Trophoblast cell (in vitro differentiated cells and primary cell): ENCODE results near the gene SEC24C.

Source experiments
- DNase-seq, 2 donors: peaks; one replicate each; pipeline ENCODE4 v3.0.0-alpha.2; 2016
- H2AFZ ChIP-seq: 2 replicates; pipeline ENCODE4 v1.6.1; 2013; ENCODE audit warnings: low read length, moderate library complexity, mild to moderate bottlenecking; ENCODE audit not compliant: insufficient read depth, poor library complexity
- H2AK5ac ChIP-seq: 2 replicates; pipeline ENCODE4 v1.6.1; 2013; ENCODE audit warnings: mild to moderate bottlenecking, low read length
- H2BK120ac ChIP-seq: 2 replicates; pipeline ENCODE4 v1.6.1; 2013; ENCODE audit warnings: low read length, mild to moderate bottlenecking, moderate library complexity; ENCODE audit not compliant: insufficient read depth, poor library complexity
- H2BK12ac ChIP-seq: 2 replicates; pipeline ENCODE4 v1.6.1; 2013; ENCODE audit warnings: mild to moderate bottlenecking, low read length, moderate library complexity
- H2BK5ac ChIP-seq: 2 replicates; pipeline ENCODE4 v1.6.1; 2013; ENCODE audit warnings: low read length, low read depth, moderate library complexity, mild to moderate bottlenecking; ENCODE audit not compliant: poor library complexity
- H3K14ac ChIP-seq: 2 replicates; pipeline ENCODE4 v1.6.1; 2013; ENCODE audit warnings: mild to moderate bottlenecking, low read length
- H3K18ac ChIP-seq: 2 replicates; pipeline ENCODE4 v1.6.1; 2013; ENCODE audit warnings: mild to moderate bottlenecking, low read length
- H3K23ac ChIP-seq: 2 replicates; pipeline ENCODE4 v1.6.1; 2013; ENCODE audit warnings: low read length
- H3K27ac ChIP-seq: 2 replicates; pipeline ENCODE4 v1.5.1; 2013; ENCODE audit warnings: low read depth, mild to moderate bottlenecking, inconsistent platforms, low read length, moderate library complexity
- H3K27me3 ChIP-seq: 2 replicates; pipeline ENCODE4 v1.6.1; 2013; ENCODE audit warnings: inconsistent platforms, mild to moderate bottlenecking, low read length, moderate library complexity; ENCODE audit not compliant: insufficient read depth
- H3K36me3 ChIP-seq, 2 experiments: 1 replicate in 1 of 2; 2 replicates in 1 of 2; pipeline ENCODE4 v1.6.1; 2013; ENCODE audit warnings: low read length in 2 of 2, mild to moderate bottlenecking in 2 of 2, moderate library complexity in 1 of 2; ENCODE audit not compliant: insufficient read depth in 2 of 2, control insufficient read depth in 1 of 2
- H3K4ac ChIP-seq: 2 replicates; pipeline ENCODE4 v1.6.1; 2013; ENCODE audit warnings: low read depth, mild to moderate bottlenecking, low read length, moderate library complexity
- H3K4me1 ChIP-seq, 2 experiments: 1 replicate in 1 of 2; 2 replicates in 1 of 2; pipeline ENCODE4 v1.6.1; 2013; ENCODE audit warnings: low read length in 2 of 2, mild to moderate bottlenecking in 2 of 2, moderate library complexity in 1 of 2; ENCODE audit not compliant: insufficient read depth in 2 of 2, control insufficient read depth in 1 of 2
- H3K4me2 ChIP-seq: 2 replicates; pipeline ENCODE4 v1.6.1; 2013; ENCODE audit warnings: inconsistent platforms, mild to moderate bottlenecking, low read length, moderate library complexity
- H3K4me3 ChIP-seq: 2 replicates; pipeline ENCODE4 v1.5.1; 2013; ENCODE audit warnings: mild to moderate bottlenecking, low read depth, low read length, inconsistent platforms
- H3K79me1 ChIP-seq: one replicate; pipeline ENCODE4 v1.6.1; 2013; ENCODE audit warnings: low read length
- H3K79me2 ChIP-seq: 2 replicates; pipeline ENCODE4 v1.6.1; 2013; ENCODE audit warnings: low read length, mild to moderate bottlenecking; ENCODE audit not compliant: control insufficient read depth, insufficient read depth, poor library complexity
- H3K9ac ChIP-seq: 2 replicates; pipeline ENCODE4 v1.6.1; 2013; ENCODE audit warnings: mild to moderate bottlenecking, low read length
- H3K9me3 ChIP-seq: 2 replicates; pipeline ENCODE4 v1.6.1; 2013; ENCODE audit warnings: low read depth, mild to moderate bottlenecking, control low read depth, inconsistent platforms, low read length; ENCODE audit not compliant: insufficient read depth
- H4K12ac ChIP-seq: 2 replicates; pipeline ENCODE4 v1.6.1; 2013; ENCODE audit warnings: low read depth, mild to moderate bottlenecking, low read length, moderate library complexity
- H4K8ac ChIP-seq: 2 replicates; pipeline ENCODE4 v1.6.1; 2013; ENCODE audit warnings: low read depth, mild to moderate bottlenecking, low read length, moderate library complexity
- H4K91ac ChIP-seq: one replicate; pipeline ENCODE4 v1.6.1; 2013; ENCODE audit warnings: low read depth, mild to moderate bottlenecking, low read length, moderate library complexity
- WGBS: extraction: QIAGEN DNeasy Blood & Tissue Kit; methylation state at CpG from one replicate; pipeline ENCODE4 v1.1.7; 2013; ENCODE audit warnings: missing lambda C conversion rate; ENCODE audit not compliant: insufficient read length, insufficient coverage; ENCODE audit errors: extremely low coverage; 5-methylcytosine and 5-hydroxymethylcytosine counted together

SEC24C gene

DNA sequence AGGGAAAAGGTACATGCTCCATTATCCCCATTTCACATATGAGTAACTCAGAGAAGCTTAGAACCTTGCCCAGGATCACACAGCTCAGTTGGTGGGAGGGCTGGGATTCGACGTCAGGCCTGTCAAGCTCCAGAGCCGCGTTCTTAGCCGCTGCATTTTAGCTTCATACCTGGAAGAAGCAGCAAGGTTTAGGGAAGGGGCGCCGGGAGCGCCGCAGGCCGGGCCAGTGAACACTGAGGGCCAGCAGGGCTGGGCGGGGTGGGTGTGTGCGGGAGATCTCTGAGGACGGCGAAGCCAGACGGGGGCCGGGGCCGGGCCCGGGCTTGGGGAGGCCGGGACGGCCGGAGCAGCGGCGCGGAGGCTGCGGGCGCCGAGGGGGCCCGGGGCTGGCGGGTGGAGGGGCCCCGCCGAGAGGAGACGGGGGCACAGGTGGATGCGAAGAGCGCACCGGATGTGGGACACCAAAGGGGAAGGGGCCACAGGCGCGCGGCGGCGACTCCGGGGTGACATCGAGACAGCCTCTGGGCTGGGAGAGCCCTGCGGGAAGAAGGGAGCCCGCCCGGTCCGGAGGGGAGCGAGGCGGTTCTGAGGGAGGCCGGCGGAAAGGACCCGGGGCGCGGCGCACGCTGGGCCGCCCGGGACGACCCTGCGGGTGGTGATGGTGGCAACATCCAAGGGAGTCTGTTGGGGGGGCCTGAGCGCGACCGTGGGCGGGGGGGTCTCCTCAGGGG lies 66.7 kb downstream of the SEC24C start:
- Histone ChIP-seq H3K4me1 (peaks cover 3% of the 10 kb centered on the region in 2 experiments), H2AFZ (peak overlapping the region; percentile 56), H2BK120ac (no peak overlapping the region), H3K4me3 (peak overlapping the region; percentile 75), H3K79me1 (peaks cover 4% of the 10 kb centered on the region), H3K18ac (peak overlapping the region; percentile 64), H3K36me3 (peaks cover 32 to 38% of the 10 kb centered on the region in 2 experiments), H3K23ac (no peak overlapping the region), H3K14ac (peak overlapping the region; percentile 61), H2BK12ac (no peak overlapping the region), H3K4ac (peak overlapping the region; percentile 17), H4K12ac (peak overlapping the region; percentile 80), H2AK5ac (no peak overlapping the region), H3K27me3 (no peaks in the 10 kb centered on the region), H3K27ac (no peak overlapping the region), H3K79me2 (peaks cover 3% of the 10 kb centered on the region), H3K4me2 (peak overlapping the region; percentile 83), H4K91ac (peak overlapping the region; percentile 65), H2BK5ac (peak overlapping the region; percentile 26), H3K9ac (peak overlapping the region; percentile 32), H3K9me3 (no peaks in the 10 kb centered on the region), H4K8ac (peak overlapping the region; percentile 64)
- DNase-seq = peak; percentile 13 to 45
- no CpG with 5 or more reads among the region's 63 CpGs for WGBS

DNA sequence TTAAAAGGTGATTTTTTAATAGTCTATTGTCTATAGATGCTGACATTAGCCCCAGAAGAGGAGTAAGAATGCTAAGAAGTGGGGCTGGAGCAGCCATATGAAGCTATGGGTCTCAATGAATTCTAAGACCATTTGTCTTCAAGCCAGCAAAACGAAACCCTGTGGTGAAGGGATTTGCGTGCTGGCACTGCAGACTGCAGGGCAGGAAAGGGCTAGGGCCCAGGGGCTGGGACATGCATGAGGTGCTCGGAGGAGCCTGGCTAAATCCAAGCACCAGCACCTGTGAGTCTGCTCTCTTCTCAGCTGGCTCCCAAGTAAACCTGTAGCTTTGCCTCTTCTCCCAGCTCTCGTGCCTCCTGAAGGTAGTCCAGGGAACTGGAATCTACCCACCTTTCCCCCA lies 68.5 kb downstream of the SEC24C start:
- no peak overlapping the region for H2AK5ac ChIP-seq
- H2BK12ac ChIP-seq = no peak overlapping the region
- H3K79me2 ChIP-seq = peaks cover 3% of the 10 kb centered on the region
- whole genome bisulfite sequencing = no CpG with 5 or more reads among the region's 4 CpGs
- H3K4me2 ChIP-seq = no peak overlapping the region
- H3K36me3 ChIP-seq = peaks cover 24 to 30% of the 10 kb centered on the region in 2 experiments
- H3K27ac ChIP-seq = no peak overlapping the region
- H3K9me3 ChIP-seq = peaks cover under 1% of the 10 kb centered on the region
- H3K18ac ChIP-seq = no peak overlapping the region
- DNase-seq = peak in 1 of 2 donors; percentile 30
- no peak overlapping the region for H3K23ac ChIP-seq
- H4K91ac ChIP-seq = no peak overlapping the region
- H3K79me1 ChIP-seq = peaks cover 4% of the 10 kb centered on the region
- H3K9ac ChIP-seq = no peak overlapping the region
- no peak overlapping the region for H3K4me3 ChIP-seq
- no peak overlapping the region for H4K12ac ChIP-seq
- no peak overlapping the region for H2BK120ac ChIP-seq
- no peak overlapping the region for H3K14ac ChIP-seq
- H3K27me3 ChIP-seq = no peaks in the 10 kb centered on the region
- H2AFZ ChIP-seq = no peak overlapping the region
- H3K4ac ChIP-seq = no peak overlapping the region
- no peak overlapping the region for H2BK5ac ChIP-seq
- H3K4me1 ChIP-seq = peaks cover 3 to 7% of the 10 kb centered on the region in 2 experiments
- no peak overlapping the region for H4K8ac ChIP-seq

DNA sequence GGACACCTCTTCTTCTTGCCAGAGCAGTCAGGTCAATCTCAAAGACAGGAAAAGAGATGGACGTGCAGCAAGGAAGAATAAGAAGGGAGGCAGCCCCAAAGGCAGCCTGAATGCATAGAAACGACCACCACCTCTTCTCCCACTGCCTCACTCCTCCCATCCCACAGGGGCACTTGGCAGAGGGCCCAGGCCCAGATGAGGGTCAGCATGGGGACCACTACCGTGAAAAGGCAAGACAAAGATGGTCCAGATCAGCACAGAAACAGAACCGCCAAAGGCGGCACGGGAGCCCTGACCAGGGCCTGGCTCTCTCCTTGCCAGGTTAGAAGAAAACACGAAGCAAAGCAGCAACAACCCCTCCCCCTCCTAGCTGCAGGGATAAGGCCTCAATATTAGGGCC lies 69.2 kb downstream of the SEC24C start:
- H2BK12ac ChIP-seq = no peak overlapping the region
- no peak overlapping the region for H2AK5ac ChIP-seq
- H3K18ac ChIP-seq = no peak overlapping the region
- no peak overlapping the region for H4K12ac ChIP-seq
- no CpG with 5 or more reads among the region's 7 CpGs for WGBS
- no peak overlapping the region for H3K4me3 ChIP-seq
- H3K27ac ChIP-seq = no peak overlapping the region
- no peak overlapping the region for H2BK5ac ChIP-seq
- peaks cover 1% of the 10 kb centered on the region for H3K9me3 ChIP-seq
- no peak overlapping the region for H3K14ac ChIP-seq
- H4K91ac ChIP-seq = no peak overlapping the region
- no peak overlapping the region for H4K8ac ChIP-seq
- no peak overlapping the region for H2BK120ac ChIP-seq
- no peak overlapping the region for H2AFZ ChIP-seq
- H3K4ac ChIP-seq = no peak overlapping the region
- peaks cover 19 to 26% of the 10 kb centered on the region in 2 experiments for H3K36me3 ChIP-seq
- H3K23ac ChIP-seq = no peak overlapping the region
- peaks cover 3 to 7% of the 10 kb centered on the region in 2 experiments for H3K4me1 ChIP-seq
- no peak overlapping the region for H3K9ac ChIP-seq
- H3K27me3 ChIP-seq = no peaks in the 10 kb centered on the region
- no peak overlapping the region for H3K4me2 ChIP-seq
- peaks cover 3% of the 10 kb centered on the region for H3K79me2 ChIP-seq
- H3K79me1 ChIP-seq = peaks cover 4% of the 10 kb centered on the region
- DNase-seq = no peak

DNA sequence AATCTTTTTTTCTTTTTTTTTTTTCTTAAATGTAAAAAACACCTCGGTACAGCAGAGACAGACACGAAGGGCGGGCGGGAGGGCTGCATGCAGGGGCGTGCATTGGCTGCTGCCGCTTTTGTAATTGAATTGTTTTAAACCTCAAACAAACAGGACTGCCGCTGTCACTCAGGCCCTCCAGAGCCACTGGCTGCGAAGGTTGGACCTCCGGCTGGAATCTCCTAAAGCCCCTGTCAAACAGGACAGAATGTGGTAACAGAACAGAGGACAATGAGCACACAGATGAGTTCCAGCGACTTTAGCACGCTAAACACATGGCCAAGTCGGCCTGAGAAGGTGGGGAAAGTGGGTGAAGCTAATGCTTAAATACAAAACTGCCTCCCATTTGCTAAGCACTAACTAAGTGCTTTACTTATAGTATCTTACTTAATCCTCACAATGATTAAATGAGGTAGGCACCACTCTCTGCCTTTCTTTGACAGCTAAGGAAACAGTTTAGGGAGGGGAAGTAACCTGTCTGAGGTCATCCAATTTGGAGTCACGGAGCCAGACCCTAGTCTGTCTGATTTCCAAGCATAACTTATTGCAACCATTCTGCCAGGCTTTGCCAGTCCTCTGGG lies 70.2 kb downstream of the SEC24C start:
- Histone ChIP-seq H3K9ac (no peak overlapping the region), H4K91ac (no peak overlapping the region), H3K36me3 (peaks cover 20 to 23% of the 10 kb centered on the region in 2 experiments), H2BK120ac (no peak overlapping the region), H3K4me1 (peaks cover 3 to 7% of the 10 kb centered on the region in 2 experiments), H2AFZ (no peak overlapping the region), H3K27me3 (no peaks in the 10 kb centered on the region), H3K14ac (no peak overlapping the region), H3K27ac (no peak overlapping the region), H3K4ac (no peak overlapping the region), H4K12ac (no peak overlapping the region), H2BK12ac (no peak overlapping the region), H3K79me1 (peaks cover 4% of the 10 kb centered on the region), H2BK5ac (no peak overlapping the region), H4K8ac (no peak overlapping the region), H3K4me2 (no peak overlapping the region), H2AK5ac (no peak overlapping the region), H3K79me2 (peaks cover 3% of the 10 kb centered on the region), H3K18ac (no peak overlapping the region), H3K23ac (no peak overlapping the region), H3K9me3 (peaks cover 1% of the 10 kb centered on the region), H3K4me3 (no peak overlapping the region)
- DNase-seq = no peak
- WGBS = no CpG with 5 or more reads among the region's 13 CpGs
